ENCODE data around the gene IGF1R.

Gene IGF1R

GRCh38 chr15:98861188-98861587 lies 212.8 kb downstream of the IGF1R start:
- H3K4me3 ChIP-seq (ENCODE audit: low read depth, low read length): no peak overlapping the region
- DNase-seq (ENCODE audit: low read depth): no peak
- TF ChIP-seq, protein P1, sequence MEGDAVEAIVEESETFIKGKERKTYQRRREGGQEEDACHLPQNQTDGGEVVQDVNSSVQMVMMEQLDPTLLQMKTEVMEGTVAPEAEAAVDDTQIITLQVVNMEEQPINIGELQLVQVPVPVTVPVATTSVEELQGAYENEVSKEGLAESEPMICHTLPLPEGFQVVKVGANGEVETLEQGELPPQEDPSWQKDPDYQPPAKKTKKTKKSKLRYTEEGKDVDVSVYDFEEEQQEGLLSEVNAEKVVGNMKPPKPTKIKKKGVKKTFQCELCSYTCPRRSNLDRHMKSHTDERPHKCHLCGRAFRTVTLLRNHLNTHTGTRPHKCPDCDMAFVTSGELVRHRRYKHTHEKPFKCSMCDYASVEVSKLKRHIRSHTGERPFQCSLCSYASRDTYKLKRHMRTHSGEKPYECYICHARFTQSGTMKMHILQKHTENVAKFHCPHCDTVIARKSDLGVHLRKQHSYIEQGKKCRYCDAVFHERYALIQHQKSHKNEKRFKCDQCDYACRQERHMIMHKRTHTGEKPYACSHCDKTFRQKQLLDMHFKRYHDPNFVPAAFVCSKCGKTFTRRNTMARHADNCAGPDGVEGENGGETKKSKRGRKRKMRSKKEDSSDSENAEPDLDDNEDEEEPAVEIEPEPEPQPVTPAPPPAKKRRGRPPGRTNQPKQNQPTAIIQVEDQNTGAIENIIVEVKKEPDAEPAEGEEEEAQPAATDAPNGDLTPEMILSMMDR (IDR thresholded peaks at IDR 0.05; ENCODE audit: insufficient read depth, low read depth, low read length, missing control alignments): no peak

- no peak overlapping the region for H3K4me3 ChIP-seq (ENCODE audit: low read depth, low read length)
- TF ChIP-seq, protein P1 (IDR thresholded peaks at IDR 0.05; ENCODE audit: insufficient read depth, low read depth, low read length, missing control alignments): no peak
- DNase-seq (ENCODE audit: low read depth): no peak
Observed at GRCh38 chr15:98863983-98864382, 215.6 kb downstream of the IGF1R start.

GRCh38 chr15:98865397-98866339 lies 217.3 kb downstream of the IGF1R start:
- TF ChIP-seq, protein P1 (IDR thresholded peaks at IDR 0.05; ENCODE audit: insufficient read depth, low read depth, low read length, missing control alignments): no peak
- no peak overlapping the region for H3K4me3 ChIP-seq (ENCODE audit: low read depth, low read length)
- DNase-seq (ENCODE audit: low read depth): no peak

DNA sequence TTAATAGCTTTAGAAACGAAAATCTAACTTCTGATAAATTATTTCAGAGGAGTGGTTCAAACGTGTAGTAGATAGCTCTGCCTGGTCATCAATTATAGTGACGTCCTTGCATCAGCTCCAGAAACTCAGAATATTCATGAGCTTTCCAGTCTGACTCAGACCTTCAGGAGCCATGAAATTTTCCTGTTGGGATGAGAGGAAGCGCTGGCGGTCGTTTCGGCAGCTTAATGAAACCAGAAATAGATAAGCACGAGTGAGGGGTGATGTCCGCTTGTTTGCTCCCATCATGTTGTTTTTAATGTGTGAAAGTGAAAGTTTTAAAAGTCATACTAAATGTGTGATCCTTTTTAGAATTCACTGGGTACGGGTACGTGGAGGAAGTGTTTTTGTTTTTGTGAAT lies 218.2 kb downstream of the IGF1R start:
- TF ChIP-seq, protein P1 (IDR thresholded peaks at IDR 0.05; ENCODE audit: insufficient read depth, low read depth, low read length, missing control alignments): no peak
- no peak overlapping the region for H3K4me3 ChIP-seq (ENCODE audit: low read depth, low read length)
- DNase-seq (ENCODE audit: low read depth): no peak

- H3K4me3 ChIP-seq (ENCODE audit: low read depth, low read length): no peak overlapping the region
- TF ChIP-seq, protein P1 (IDR thresholded peaks at IDR 0.05; ENCODE audit: insufficient read depth, low read depth, low read length, missing control alignments): no peak
- no peak for DNase-seq (ENCODE audit: low read depth)
Observed at GRCh38 chr15:98868564-98868963, 220.2 kb downstream of the IGF1R start.

DNA sequence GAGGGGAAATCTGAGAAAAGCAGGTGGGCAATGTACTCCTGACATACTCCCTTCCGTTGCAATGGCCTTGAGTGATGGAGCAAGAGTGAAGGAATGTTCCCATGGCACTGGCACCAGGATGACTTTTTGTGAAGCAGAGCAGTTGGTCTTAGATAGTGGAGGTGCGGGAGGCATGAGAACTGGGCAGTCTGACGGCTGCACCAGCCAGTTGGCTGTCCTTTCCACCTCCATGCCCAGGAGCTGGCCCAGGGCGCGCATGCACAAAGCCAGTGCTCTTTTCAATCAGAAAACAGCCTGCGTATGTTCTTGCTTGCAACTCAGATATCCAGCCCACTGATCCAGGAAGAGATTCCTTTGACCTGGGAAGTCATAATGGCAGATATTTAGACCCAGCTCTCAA lies 222.4 kb downstream of the IGF1R start:
- no peak overlapping the region for H3K4me3 ChIP-seq (ENCODE audit: low read depth, low read length)
- DNase-seq (ENCODE audit: low read depth): no peak
- TF ChIP-seq, protein P1 (IDR thresholded peaks at IDR 0.05; ENCODE audit: insufficient read depth, low read depth, low read length, missing control alignments): no peak

Data from GM12865 (cell line).